Cardiac septum (tissue), 1 donor: Measurements from ENCODE around the gene SYT3. TPM values are rescaled to one million over a fixed set of nuclear protein-coding genes. Genes with fewer than 3 reads are reported as not detected.
A peak's percentile ranks its signal among the peaks of the same experiment; 100 is the strongest.

ENCODE experiments used
- DNase-seq: peaks from one replicate; pipeline ENCODE4 v3.0.0-alpha.2; 2020; ENCODE audit warnings: low spot score
- intact Hi-C: fragments of 100-400 bp; cut with DNase I; formaldehyde crosslinking; loops from one replicate; pipeline ENCODE4 v1.14.0; 2022
- total RNA-seq: library from RNA; stranded (reverse); fragmentation: NEBNext Ultra II Directional; extraction: Animal tissue kit (Norgen Biotek cat#: 25700); gene quantifications from one replicate; pipeline ENCODE4 v1.2.1, GENCODE V29; 2021
- donor health status: DM: no; HTN: no; CAD: no.

Gene SYT3
- total RNA-seq, 1 donor from 2014 or later = not detected

GRCh38 chr19:50662651-50663481 lies 23.2 kb upstream of the SYT3 start:
- intact Hi-C loops = no loop called here

GRCh38 chr19:50661766-50662650 lies 22.3 kb upstream of the SYT3 start:
- intact Hi-C loops = no loop called here
- no peak for DNase-seq

More at GRCh38 chr19:50662651-50663481, 23.2 kb upstream of the SYT3 start:
- DNase-seq = no peak

- intact Hi-C loops = no loop called here
- no peak for DNase-seq
These were observed 21.3 kb upstream of the SYT3 start for GRCh38 chr19:50661023-50661422.

- DNase-seq = no peak
- intact Hi-C loops = no loop called here
These were observed 20.3 kb upstream of the SYT3 start for GRCh38 chr19:50660088-50660366.

DNA sequence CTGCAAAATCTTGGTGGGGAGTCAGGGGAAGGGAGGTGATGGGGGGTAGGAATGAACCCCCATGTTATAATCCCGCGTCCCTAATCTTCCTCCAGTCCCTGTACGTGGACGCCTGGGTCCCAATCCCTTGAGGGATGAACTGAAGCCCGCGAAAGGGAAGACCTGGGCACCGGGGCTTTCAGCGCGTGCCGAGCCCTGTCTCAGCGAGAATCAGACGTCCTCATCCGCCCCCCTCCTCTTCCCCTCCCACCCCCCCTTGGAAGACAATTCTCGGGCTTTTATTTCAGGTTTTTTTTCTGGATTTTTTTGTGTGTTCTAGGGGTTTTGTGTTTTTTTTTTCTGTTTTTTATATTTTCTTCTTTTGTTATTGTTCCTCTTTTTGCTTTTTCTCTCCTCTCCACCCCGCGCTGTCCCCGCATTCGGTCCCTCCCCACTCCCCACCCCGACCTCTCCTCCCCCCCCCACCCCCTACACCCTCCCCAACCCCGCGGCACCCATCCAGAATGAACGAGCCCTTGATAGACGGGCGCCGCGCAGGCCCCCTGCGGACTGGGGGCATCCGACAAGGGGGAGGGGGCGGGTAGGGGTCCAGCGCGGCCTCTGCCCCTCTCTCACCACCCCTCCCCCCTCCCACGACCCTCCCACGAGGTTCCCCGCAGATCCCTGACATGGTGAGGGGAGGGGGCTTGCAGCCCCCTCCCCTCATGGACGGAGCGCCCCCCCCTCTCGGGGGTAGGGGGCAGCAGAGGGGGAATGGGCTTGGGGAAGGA lies 19.8 kb upstream of the SYT3 start:
- intact Hi-C loops = no loop called here
- no peak for DNase-seq

GRCh38 chr19:50658441-50659317 lies 19.0 kb upstream of the SYT3 start:
- intact Hi-C loops = no loop called here
- DNase-seq = no peak

DNA sequence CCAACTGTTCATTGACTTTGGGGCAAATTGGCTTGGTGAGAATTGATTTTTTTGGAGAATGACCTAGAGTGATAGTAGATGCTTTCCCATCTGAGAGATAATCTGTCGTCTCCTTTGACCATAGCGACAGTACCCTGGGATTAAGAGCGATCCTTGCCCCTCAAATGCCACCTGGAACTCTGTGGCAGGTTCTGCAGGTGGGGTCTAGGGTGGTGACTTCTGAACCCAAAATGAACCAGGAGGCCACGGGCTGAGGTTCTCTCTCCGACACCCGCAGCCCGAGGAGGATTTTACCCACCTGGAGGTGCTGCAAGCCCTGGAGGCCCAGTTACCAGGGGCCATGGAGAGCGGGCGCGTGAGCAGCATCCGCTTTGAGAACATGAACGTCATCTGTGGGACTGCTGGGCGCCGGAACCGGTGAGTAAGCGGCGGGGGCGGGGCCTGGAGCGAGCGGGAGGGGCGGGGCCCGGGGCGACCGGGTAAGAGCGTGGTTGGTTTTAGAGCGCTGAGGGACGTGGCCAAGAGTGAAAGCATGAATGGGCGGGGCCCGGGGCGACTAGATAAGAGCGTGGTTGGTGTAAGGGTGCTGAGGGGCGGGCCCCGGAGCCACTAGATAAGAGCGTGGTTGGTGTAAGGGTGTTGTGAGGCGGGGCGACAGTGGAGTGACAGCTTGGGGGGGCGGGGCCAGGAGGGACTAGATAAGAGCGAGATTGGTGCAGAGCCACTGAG lies 18.2 kb upstream of the SYT3 start:
- intact Hi-C loops = no loop called here
- DNase-seq = peak; percentile 82

GRCh38 chr19:50657222-50657669 lies 17.6 kb upstream of the SYT3 start:
- DNase-seq = no peak
- intact Hi-C loops = no loop called here

GRCh38 chr19:50654882-50655281 lies 15.2 kb upstream of the SYT3 start:
- DNase-seq = no peak
- intact Hi-C loops = no loop called here

- intact Hi-C loops = no loop called here
- no peak for DNase-seq
These were observed 13.0 kb upstream of the SYT3 start for GRCh38 chr19:50652722-50653121.

DNA sequence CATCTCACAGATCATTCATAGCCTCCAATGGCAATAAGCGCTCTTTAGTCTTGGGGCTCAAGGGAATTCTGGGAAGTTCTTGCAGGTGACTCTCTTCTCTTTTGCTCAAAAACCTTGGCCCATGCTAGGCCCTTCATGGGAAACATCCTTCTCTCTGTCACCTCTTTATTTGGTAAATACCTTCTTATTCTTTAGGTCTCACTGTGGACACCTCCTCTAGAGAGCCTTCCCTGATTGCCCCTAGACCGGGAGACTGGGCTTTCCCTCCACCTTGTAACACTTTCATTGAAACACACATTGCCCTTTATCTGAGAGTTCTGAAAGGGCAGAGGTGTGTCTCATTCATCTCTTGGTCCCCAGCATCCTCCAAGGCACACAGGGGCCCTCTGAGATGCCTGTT lies 11.5 kb upstream of the SYT3 start:
- intact Hi-C loops = no loop called here
- DNase-seq = no peak

- no peak for DNase-seq
- intact Hi-C loops = no loop called here
These were observed 10.0 kb upstream of the SYT3 start, which contains the start of gene C19orf81 for GRCh38 chr19:50649433-50650391. Gene C19orf81, plus strand, starts transcription at chr19:50649445. Its CDS starts 0 bp downstream, at chr19:50649445.

GRCh38 chr19:50648659-50649058 lies 9.0 kb upstream of the SYT3 start:
- DNase-seq = no peak
- intact Hi-C loops = no loop called here

DNA sequence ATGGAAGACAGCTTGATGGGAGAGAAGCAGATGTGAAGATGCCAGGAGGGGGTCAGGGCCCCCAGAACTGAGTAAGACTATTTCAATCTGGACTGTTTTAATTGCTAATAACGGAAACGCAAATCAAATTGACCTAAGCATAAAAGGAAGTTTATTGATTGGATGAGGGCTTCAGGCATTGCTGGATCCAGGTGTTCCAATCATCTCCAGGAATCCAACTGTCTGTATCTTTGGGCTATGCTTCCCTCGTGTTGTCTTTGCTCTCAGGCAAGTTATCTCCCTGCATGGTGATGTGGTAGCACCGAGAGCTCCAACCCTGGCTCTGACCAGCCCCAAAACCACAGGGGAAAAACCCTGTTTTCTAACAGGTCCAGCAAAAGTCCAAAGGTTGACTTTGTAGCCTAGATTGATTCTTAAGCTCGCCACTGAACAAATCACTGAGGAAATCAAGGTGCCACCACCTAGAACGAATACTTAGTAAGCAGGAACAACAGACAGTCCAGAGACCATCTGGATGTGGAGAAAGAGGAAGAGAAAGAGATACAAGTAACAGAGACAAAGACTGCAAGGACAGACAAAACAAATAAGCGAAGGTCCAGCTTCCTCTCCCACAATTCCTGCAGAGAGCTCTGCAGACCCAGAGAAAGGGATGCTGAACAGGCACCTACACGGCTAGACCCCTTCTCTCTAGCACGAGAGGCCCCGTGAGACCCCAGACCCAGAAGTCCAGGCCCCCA lies 8.4 kb upstream of the SYT3 start:
- intact Hi-C loops = no loop called here
- DNase-seq = no peak

DNA sequence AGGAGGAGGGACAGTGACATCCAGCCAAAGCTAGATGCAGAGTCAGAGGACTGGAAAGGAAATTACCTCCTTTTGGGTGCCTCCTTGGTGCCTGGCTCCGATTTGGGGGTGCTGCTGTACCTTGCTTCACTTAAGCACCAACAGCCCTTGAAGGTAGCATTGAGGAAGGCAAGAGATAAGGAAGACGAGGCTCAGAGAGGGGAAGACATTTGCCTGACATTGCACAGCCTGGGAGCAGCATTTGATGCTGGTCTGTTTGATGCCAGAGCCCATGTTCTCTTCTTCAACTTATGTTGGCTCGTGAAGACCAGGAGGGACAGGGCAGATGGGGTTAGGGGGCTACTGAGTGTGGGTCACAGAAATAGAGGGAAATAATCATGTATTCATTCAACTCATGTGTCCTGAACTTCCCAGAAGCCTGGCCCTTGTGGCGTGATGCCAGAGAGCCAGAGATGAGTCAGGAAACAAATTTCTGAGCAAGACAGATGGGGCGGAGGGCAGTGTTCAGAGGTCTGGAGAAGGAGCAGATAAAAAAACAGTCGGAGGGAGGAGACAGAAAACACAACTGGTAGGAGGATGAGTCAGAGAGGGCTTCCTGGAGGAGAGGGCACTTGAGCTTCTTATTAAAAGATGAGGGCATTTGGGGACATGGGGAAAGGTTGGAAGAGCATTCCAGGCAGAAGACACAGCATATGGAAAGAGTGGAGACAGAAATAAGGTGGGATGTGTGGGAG lies 6.6 kb upstream of the SYT3 start:
- intact Hi-C loops = no loop called here
- DNase-seq = no peak

- intact Hi-C loops = no loop called here
- no peak for DNase-seq
These were observed 5.4 kb upstream of the SYT3 start for GRCh38 chr19:50645107-50645506.
